LoVo (cell line): ENCODE measurements around the gene OR10H2.
"Not testable (repeated sequence)": the region's sequence is repeated elsewhere in the genome, so short reads cannot be mapped to it uniquely, and the experiment has no call there.

Source experiments
- DNase-seq: peaks from one replicate; pipeline ENCODE4 v3.0.0-alpha.2; 2016; ENCODE audit warnings: low spot score

Gene OR10H2

DNA sequence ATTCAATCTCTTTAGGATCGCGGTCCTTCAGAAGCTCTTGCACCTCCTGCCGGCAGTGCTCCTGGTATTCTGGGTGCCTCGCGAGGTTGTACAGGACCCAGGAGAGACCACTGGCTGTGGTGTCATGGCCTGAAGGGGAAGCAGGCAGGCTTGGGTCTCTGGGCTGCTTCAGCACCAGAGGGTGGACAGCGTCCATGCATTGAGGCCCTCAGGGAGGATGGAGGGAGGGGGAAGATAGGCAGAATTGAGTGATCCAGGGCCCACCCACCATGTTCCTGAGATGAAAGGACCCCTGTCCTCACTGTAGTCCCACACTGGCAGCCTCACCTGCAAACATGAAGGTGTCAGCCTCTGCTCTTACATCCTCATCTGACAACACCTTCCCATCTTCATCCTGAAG is 41.8 kb downstream of the OR10H2 start:
- no peak for DNase-seq

DNA sequence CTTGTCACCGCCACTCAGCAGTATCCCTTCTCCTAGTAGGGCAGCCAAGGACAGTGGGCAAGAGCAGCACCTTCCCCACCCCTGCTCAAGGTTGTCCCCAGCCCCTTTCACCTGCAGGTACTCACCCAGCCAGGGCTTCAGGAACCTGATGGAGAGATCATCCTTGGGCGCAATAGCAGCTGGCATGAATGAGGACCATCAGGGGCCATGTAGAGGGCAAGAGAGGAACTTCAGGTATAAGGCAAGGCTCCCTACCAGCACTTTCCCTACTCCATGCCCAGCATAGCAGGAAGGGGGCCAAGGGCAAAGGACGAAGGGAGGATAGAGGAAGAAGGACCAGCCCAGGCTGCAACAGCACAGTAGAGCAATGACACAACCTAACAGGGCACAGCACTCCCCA is 46.3 kb downstream of the OR10H2 start:
- not testable (repeated sequence) for DNase-seq

DNA sequence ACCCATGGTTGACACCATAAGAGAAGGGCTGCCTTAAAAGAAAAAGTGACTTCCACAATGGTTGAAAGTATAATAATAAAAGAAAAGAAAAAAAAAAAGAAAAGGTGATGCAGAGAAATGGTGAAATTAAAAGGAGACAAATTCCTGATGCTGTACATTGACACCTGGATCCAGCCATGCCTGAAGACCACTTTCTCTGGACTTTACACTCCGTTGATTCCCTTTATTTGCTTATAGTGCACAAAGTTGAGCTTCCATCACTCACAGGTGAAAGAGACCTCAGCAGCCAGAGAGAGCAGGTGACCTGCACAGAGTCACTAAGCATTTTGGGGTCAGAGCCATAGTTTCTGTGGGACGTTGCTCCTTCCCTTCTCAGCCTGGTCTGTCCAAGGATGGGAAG is 47.4 kb downstream of the OR10H2 start:
- no peak for DNase-seq

DNA sequence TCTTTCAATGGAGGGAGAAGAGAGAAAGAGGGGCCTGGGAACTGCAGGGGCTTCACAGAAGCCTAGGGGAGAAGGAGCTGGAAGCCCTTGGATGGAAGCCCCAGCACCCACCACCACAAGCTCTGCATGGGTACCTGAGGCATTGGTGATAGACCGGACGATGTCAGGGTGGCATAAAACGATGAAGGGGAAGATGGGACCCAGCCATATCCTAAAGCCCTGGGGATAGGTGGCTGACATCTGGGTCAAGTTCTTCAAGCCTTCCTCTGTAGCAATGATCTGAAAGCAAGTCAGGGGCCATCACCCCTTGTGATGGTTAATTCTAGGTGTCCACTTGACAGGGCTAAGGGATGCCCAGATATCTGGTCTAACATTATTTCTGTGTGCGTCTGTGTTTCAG is 48.4 kb downstream of the OR10H2 start:
- DNase-seq = no peak

DNA sequence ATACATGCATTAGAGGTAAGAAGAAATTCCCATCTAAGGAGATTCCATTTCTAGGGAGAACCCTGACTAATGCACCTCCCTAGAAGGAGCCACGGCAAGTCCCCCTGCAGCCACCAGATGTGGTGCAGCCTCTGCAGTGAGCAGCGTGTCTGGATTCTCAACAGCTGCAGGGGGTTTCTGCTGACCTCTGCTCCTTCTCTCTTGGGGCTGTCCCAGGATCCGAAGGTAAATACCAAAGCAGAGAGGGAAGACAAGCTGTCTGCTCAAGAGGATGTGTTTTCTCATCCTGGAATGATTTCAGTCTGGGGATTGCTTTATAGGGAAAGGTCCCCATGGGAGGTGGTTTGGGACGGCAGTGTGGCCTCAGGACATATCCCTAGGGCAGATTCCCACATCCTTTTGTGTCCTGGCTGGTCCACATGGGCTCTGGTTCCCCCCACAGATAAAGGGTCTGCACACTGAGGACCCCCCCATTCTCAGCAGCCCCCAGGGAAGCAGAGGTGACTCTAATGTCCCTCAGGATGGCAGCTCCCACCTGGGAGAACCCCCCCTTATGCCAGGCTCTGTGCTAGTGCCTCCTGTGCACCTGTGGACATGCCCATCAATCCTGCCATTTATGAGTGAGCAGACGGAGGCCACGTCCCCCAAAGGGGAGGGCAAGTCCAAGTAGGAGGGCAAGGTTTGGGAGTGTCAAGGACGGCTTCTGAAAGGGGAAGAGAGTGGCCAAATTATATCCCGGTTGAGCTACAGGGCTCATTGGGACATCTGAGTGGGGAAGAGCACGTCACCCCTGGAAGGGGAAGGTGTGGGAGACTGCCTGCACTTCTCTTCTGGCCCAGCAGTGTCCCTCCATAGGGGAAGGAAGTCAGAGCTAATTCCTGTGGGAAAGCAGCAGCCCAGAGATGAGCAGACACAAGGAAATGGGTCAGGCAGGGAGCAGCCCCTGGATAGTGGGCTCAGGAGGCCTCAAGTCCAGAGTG is 49.5 kb downstream of the OR10H2 start:
- DNase-seq = no peak
